Measurements from ENCODE around the gene CLEC4G.

The CLEC4G gene

GRCh38 chr19:7729211-7729610 lies 2.7 kb downstream of the CLEC4G start:
- DNase-seq (ENCODE audit: low read depth): no peak

- DNase-seq (ENCODE audit: low read depth): no peak
These were observed 6.1 kb downstream of the CLEC4G start for GRCh38 chr19:7725791-7726190.

GRCh38 chr19:7722231-7722651 lies 9.7 kb downstream of the CLEC4G start:
- DNase-seq (ENCODE audit: low read depth): no peak

- no peak for DNase-seq (ENCODE audit: low read depth)
These were observed 11.6 kb downstream of the CLEC4G start for GRCh38 chr19:7720351-7720750.

- DNase-seq (ENCODE audit: low read depth): no peak
These were observed 13.2 kb downstream of the CLEC4G start for GRCh38 chr19:7718668-7719067.

GRCh38 chr19:7716762-7717161 lies 15.1 kb downstream of the CLEC4G start:
- no peak for DNase-seq (ENCODE audit: low read depth)

- no peak for DNase-seq (ENCODE audit: low read depth)
These were observed 16.2 kb downstream of the CLEC4G start for GRCh38 chr19:7715671-7716070.

- DNase-seq (ENCODE audit: low read depth): no peak
These were observed 21.3 kb downstream of the CLEC4G start for GRCh38 chr19:7710616-7711015.

- no peak for DNase-seq (ENCODE audit: low read depth)
These were observed 21.9 kb downstream of the CLEC4G start for GRCh38 chr19:7709932-7710460.

GRCh38 chr19:7706955-7707456 lies 24.9 kb downstream of the CLEC4G start:
- no peak for DNase-seq (ENCODE audit: low read depth)

GRCh38 chr19:7706188-7706954 lies 25.5 kb downstream of the CLEC4G start:
- DNase-seq (ENCODE audit: low read depth): no peak

GRCh38 chr19:7705387-7706187 lies 26.3 kb downstream of the CLEC4G start:
- DNase-seq (ENCODE audit: low read depth): no peak

- no peak for DNase-seq (ENCODE audit: low read depth)
These were observed 27.4 kb downstream of the CLEC4G start for GRCh38 chr19:7704280-7705060.

- DNase-seq (ENCODE audit: low read depth): no peak
These were observed 28.6 kb downstream of the CLEC4G start for GRCh38 chr19:7703332-7703731.

- DNase-seq (ENCODE audit: low read depth): no peak
These were observed 30.1 kb downstream of the CLEC4G start, which contains the start of gene FCER2 for GRCh38 chr19:7701654-7702457. Gene FCER2, minus strand, starts transcription at chr19:7702131. Its CDS starts 2,371 bp downstream, at chr19:7699760.

GRCh38 chr19:7701049-7701653 lies 30.8 kb downstream of the CLEC4G start:
- no peak for DNase-seq (ENCODE audit: low read depth)

- DNase-seq (ENCODE audit: low read depth): no peak
These were observed 32.2 kb downstream of the CLEC4G start for GRCh38 chr19:7699417-7700401.

- DNase-seq (ENCODE audit: low read depth): no peak
These were observed 32.9 kb downstream of the CLEC4G start for GRCh38 chr19:7699003-7699402.

- DNase-seq (ENCODE audit: low read depth): no peak
These were observed 33.3 kb downstream of the CLEC4G start for GRCh38 chr19:7698583-7698982.

Data from fibroblast of the conjunctiva (primary cell).